Renal cortex interstitium (tissue), 11 donors: ENCODE results near the gene CUEDC2. TPM values are rescaled to one million over a fixed set of nuclear protein-coding genes. Genes with fewer than 3 reads are reported as not detected.
A peak's percentile ranks its signal among the peaks of the same experiment; 100 is the strongest.

Experiments
- DNase-seq, 11 donors: peaks; one replicate each; pipeline ENCODE4 v3.0.0-alpha.2; 2013; ENCODE audit warnings: low read depth in 9 of 11, low spot score in 4 of 11; ENCODE audit errors: extremely low read depth in 1 of 11
- polyA plus RNA-seq, 3 donors: library from polyadenylated mRNA; unstranded; fragments of 120-200 nt; gene quantifications; one replicate each; pipeline ENCODE4 v1.2.1, GENCODE V29; 2013; ENCODE audit not compliant: insufficient read length in 3 of 3

CUEDC2 gene
- polyA plus RNA-seq, 3 donors, result 76.8 to 92.1 (median 87.1) TPM

DNA sequence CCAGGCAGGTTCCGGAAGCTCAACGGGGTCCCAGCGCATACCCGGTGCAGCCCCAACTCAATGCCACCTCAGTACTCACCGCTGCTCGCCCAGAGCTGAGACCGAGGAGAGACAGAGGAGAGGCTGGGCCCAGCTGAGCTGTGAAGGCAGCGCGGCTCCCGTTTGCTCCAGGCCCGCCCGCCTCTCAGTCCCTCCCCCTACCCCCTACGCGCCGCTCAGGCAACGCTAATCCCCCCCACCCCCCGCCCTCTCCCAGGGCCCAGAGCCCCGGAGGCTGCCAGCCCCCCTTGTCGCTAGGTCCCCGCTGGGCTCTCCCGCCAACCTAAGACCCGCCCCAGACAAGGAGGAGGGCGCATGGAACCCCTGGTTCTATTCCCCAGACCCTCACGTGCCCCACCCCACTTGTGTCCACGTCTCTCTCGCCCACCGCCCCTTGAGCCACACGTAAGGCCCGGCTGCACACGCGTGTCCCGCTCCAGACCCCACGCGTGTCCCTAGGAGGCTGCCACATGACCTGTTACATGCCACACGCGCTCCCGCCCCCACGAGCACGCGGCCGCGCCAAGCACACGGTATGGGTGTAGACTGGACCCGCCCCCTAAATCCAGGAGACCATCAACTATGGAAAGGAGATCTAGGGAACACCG, 13.6 kb downstream of the CUEDC2 start, which contains the start of gene PSD:
PSD (minus strand) TSS at position 164 of the 647 bp plus-strand sequence. CDS start 1,747 bp downstream, outside the sequence.
- no peak for DNase-seq

DNA sequence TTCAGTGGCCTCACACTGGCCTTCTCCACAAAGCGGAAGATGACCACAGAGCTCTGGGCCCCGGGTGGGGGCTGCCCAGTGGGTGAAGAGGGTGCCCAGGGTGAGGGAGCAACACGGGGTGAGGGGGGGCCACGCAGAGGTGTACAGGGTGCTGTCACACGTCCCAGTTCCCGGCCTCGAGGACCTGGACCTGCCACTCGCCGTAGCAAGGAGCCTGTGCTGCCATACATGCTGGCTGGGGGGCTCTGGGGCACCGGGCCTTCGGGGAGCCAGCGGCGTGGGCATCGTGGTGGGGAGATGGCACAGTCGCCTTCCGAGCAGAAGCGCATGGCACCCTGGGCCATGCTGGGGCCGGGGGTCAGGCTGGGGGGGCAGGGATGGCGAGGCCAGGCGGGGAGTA, 15.7 kb downstream of the CUEDC2 start:
- no peak for DNase-seq

DNA sequence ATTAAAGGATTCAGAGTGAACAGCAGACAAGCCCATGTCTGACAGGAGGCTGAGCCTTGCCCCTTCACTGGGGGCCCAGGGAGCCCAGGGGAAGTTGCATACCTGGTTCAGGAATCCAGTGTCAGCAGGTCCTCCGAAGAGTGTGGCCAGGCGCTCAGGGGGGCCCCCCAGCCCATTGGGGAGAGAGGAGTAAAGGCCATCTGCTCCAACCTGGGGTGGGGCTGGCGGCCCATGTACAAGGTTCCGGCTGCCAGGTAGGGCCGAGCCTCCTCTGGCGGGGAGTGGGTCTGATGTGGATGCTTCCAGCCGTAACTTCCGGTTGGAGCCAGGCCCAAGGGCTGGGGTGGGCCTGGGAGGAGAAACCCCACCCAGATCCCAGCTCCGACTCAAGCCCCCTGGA, 16.1 kb downstream of the CUEDC2 start:
- no peak for DNase-seq

DNA sequence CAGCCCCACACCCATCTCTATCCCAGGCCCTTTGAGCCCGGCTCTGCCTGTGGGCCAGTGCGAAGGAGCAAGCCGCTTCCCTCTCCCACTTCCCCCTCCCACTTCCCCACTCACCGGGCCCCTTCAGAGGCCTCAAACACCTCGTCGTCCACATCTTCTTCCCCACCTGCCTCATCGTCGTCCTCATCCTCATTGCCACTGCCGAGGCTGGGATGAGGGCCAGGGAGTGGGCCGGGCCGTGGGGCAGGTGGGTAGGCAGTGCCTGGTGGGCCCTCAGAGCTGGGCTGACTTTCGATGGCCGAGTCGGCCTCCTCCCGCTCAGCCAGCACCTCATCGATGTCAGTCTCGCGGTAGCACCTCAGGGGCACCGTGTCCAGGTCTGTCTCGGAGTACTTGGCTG, 17.6 kb downstream of the CUEDC2 start:
- no peak for DNase-seq

DNA sequence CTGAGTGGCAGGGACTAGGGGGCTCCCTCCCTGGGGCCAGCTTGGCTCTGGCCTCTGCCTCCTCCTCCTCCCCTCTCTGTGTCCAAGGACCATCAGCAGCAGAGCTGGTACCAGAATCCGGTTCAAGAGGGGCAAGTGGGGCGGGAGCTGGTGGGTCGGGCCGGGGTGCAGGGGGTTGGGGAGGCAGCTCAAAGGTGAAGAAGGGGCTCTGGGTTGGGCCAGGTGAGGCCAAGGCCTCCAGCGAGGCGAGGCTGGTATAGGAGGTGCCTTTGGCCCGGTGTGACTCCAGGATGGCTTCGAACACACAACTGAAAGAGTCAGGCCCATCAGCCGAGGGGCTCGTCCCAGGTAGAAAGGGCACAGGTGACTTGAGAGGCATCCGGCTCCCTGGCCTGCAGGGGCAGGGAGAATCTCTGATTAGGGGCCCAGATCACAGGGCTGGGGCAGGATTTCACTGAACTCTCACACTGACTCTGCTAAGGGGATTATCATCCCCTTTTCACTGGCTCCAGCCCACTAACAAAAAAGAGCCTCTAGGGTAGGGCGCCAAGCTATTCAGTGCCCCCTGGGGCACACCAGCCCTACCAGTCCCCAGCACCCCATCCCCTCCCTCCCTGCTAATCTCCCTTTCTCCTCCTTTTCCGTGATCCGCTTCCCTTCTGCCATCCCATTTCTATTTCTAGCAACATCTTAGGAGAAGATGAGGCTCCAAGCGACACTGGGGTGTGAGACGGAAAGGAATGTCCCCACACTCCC, 18.4 kb downstream of the CUEDC2 start:
- DNase-seq, result no peak

DNA sequence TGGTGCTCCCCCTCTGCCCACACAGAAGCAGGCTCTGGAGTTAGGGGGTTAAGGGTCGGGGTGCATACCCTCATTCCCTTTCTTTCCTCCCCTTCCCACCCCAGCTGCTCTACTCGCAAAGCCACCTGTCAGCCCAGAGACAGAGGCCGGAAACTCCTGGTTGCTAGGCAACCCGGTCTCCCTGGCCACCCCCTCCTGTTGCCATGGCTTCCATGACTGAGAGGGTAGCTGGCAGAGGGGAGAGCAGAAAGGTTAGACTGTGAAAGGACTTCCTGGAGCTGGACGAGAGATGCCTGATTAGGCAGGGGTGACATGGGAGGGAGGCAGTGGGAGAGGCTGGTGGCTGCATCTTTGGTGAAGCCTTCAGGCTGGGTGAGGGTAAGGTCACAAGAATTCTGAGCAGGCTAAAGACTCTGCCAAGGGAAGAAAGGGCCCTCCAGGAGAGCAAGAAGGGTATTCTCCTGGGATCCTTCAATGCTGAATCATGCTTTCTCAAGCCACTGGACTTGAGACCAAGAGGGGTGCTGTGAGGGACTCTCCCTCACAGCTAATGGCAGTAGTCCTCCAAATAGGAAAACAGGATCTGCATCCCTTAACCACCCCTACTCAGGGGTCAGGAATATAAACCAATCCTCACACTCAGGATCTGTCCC, 19.2 kb downstream of the CUEDC2 start:
- DNase-seq, result no peak

DNA sequence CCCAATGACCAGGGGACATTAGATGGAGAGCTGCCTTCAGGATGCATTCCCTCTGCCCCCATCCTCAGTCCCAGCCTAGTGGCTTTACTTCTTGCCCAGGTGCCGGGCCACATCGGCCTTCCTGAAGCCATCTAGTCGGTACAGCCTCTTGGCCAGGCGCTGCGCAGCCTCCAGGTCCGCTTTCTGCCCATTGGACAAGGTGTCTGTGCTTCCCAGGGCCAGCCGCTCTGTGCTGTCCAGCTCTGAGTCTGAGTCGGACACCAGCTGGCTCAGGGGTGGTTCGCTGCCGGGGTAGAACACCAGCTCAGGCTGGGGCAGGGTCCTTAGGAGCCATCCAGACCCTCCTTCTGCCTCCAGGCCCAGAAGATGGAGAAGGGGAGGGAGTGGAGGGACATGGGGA, 20.1 kb downstream of the CUEDC2 start:
- DNase-seq, result no peak

DNA sequence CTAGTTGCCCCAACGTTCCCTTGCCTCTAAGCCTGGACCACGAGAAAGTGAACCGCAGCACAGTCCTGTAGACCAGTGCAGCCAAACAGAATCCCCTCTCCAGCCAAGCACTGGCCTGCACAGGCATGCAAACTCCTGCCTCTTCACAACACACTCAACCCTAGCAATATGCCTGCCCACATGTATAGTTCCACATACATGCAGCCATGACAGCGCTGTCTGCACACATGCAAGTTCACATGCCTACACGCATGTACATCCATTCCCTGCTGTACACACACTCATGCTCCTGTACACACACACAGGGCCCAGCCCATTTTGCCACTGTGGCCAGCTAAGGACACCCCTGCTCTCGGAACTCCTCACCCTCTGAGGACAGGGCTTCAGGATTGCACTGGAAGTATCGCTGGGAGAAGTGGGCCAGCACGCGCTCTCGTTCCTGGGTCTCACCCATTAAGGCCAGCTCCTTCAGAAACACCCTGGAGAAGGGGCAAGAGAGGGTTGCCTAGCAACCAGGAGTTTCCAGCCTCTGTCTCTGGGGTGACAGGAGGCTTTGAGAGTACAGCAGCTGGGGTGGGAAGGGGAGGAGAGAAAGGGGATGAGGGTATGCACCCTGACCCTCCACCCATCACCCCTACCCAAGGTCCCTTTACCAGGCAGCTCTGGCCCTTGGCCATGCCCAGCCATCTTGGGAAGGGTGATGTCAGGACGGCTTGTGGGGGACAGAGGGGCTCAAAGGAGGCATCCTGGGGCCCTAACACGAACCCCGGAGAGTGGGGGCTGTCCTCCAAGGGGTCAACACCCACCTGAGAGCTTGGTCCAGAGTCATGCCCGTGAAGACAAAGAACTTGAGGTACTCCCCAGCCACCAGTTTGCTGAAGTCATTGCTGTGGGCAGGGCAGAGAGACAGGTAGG, 20.8 kb downstream of the CUEDC2 start:
- no peak for DNase-seq

DNA sequence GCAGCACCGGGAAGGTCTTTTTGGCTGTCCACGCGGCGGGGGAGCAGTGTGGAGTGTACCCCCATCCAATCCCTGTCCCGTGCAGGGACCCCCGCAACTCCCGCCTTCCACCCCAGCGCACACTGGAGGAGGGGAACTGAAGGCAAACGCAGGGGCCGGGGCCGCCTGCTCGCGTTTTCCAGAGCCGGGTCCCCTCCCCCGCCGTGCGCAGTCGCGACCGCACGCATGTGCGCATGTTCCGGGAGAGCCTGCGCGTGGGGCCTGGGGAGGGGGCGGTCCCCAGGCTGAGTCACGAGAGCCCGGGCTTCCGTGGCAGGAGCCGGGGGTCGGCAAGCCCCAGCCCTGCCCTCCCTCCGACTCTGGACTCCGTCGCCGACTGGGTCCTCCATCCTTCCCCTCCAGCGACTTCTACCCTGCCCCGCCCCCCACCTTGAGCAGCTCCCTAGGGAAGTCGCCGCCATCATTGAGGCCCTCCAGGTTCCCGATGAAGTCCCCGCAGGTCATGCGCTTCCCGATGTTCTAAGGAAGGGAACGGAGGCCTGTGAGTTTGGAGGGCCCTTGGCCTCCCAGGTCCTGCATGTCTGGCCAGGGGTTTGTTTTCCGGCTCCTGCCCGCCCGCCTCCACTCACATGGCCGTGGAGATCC, 21.8 kb downstream of the CUEDC2 start:
- no peak for DNase-seq

DNA sequence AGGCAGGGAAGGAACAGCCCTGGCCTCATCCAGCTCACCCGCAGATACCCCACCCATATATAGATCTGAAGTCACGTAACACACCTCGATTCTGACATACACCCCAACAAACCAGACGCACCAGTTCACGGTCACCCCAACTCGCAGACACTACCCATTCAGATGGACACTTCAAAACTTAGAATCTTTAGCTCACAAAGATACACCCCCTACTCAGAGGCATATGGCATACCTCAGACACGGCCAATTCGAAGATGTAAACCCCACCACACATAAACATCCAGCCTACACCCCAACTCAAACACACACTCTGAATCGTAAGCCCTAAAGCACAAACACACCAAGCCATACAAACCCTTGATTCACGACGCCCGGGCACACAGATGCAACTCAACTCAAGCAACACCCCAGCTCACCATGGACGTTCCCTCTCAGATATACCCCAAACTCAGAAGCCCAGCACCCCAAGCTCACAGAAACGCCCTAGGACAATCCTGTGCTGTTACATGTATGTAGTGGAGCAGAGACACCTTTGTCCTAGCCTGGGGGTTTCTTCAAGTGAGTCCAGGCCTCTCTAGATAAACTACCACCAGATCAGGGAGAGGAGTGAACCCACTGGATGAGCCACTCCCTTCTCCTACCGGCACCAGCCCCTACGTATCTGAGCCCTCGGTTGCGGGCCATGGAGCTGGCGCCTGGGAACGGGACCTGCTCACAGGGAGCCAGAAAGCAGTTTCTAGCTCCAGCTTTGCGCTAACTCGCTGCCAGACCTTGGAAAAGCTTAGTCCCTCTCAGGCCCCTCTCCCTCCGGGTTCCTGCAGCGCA, 22.6 kb downstream of the CUEDC2 start:
- DNase-seq, result no peak

DNA sequence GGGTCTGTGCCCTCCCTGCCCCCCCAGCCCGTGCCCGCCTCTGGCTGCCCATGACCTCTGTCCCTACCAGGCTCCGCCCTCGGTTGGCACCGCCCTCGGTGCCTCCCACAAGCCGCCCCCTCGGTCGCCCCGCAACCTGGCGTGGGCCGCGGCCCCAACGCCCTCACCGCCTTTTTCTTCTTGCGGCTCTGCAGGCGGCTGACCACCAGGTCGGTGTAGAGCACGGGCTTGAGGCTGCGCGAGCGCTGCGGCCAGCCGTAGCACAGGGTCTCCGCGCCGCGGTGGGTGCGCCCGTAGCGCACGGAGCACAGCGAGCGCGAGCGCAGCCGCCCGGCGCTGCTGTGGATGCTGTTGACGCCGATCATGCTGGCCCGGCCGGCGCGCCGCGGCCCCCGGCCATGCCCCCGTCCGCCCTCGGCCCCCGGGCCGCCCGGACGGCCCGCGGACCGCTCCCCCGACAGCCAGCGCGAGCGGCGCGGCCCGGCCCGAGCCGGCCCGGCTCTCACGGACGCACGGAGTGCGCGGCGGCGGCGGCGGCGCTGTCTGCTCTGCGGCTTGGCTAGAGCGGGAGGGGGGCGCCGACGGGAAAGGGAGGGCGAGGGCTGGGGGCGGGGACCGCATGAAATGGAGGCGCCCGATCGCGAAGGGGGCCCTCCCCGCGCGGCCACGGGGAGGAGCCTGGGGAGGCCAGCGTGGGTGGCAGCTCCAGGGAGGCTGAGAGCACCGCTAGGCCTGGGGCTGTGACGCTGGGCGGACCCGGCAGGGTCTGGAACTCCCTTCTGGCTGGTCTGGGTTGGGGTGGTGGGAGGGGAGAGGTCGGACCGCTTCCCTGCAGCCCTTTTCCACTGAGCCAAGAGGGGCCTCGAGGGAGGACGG, 23.4 kb downstream of the CUEDC2 start:
- peak in 1 of 11 donors; percentile 60 for DNase-seq

DNA sequence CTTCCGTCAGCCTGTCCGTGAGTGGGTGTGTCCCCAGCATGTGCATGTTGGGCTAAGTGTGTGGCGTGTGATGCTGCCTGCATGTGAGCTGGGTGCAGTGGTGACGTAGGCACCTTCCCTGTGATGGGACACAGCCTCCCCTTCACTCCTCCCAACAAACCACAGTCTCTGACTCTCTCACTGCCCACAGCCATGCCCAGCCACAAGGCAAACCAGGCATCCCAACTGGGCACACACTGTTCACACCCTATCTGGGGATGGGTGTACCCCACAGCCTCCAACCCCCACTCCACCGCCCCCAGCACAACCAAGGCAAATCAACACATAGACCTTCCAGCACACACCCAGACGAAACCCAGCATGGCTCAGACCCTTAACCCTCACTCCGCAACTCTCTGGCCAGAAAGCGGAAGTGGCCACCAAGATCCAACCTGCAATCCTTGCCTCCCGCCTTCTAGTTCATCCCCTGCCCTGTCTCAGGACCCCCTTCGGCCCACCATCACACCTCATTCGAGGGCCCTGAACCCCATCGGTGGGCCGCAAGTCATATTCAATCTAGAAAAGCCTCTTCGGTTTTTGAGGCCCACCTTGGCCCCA, 24.1 kb downstream of the CUEDC2 start:
- DNase-seq, result no peak

DNA sequence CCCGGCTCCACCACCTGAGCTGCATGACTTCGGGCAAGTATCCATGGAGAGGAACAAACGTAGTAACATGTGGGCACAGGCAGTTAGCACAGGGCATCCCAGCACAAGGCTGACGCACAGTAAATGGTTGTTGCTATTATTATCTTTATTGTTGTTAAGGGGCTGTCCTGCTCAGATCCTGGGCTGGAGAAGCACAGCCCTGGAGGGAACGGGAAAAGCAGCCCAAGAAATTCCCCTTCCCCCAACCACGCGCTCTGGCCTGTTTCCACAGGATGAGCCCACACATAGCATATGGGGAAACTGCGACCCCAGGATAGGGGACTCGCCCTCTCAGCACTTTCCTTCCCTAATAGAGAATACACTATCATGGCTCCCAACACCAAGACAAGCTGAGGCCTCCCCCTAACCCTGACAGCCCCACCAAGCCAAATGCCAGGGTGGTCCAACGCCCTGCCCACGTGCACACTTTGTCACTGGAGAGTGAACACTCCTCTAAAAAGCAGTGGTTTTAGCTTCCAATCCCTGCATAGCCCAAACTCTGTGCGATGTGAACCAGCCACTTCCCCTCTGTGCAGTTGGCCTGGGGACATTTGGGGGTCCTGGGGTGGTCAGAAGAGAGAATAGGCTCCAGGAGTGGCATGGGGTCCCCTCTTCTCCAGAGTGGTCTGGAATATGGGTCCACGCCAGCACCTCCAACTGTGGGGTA, 24.8 kb downstream of the CUEDC2 start:
- DNase-seq, result no peak

DNA sequence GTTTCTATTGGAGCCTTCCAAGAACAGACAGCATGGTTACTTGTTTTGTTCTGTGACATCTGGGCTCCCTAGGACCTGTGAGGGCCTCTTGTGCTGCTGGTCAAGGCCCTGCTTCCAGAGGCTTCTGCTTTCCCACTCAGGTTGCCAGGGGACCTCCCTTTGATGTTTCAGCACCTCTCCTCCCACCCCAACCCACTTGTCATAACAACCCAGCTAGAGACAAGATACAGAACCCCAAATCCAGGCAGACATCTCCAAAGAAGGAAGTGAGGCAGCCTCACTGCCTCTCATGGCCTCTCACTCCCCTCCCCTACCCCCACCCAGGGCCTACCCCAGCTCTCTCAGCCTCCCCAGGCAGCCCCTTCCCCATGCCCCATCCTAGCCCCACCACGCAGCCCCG, 25.6 kb downstream of the CUEDC2 start:
- no peak for DNase-seq

DNA sequence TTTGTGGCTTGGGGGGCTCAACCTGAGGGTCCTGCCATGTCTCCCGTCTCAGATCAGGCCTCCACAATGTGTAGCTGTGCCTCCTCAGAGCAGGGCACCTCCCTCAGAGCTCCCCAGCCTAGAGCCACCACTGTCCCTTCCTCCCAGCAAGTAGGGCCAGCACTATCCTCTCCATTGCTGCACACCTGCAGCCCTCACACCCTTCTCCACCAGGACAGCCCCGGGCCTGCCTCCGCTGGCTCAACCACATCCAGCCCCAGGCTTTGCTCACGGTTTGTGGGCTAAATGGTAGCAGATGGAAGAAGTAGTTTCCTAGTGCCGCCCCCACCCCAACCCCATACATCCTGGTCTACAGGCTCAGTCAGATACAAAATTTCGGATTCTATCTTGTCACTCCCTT, 26.7 kb downstream of the CUEDC2 start:
- no peak for DNase-seq

DNA sequence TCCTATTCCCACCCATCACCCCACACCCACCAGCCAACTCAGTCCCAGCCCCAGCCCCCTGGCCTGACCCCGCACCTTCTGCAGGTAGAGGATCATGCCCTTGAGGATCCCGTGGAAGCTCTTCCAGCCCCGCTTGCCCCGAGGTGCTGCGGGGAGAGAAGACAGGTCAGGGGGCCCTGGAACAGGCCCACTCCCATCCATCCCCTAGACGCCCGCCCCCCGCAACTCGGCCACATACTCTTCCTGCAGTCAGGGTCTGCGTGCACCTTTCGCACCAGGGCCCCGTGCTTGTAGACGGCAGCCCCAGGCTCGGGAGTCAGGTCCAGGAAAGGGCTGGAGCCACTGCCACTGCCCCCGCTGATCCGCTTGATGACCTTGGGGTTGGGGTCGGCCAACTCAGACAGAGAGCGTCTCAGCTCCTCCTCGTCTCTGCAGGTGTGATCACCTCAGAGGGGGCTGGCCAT, 27.2 kb downstream of the CUEDC2 start:
- DNase-seq, result no peak
